PC-3 (cell line): Measurements from ENCODE around the gene MBD3. TPM values are rescaled to one million over a fixed set of nuclear protein-coding genes. Genes with fewer than 3 reads are reported as not detected.

Source experiments
- ATAC-seq: fragments of 200-7000 bp; cut with Tn5 transposase; 2 replicates; pipeline ENCODE4 v1.9.1; 2020; ENCODE audit warnings: mild to moderate bottlenecking, moderate library complexity
- BruUV-seq: library from RNA; stranded (reverse); fragments of 400-500 nt; replicated peaks from 2 replicates; lab custom pipeline; 2021; lab: Mats Ljungman, UMichigan
- CTCF ChIA-PET: fragments of 300-600 bp; sonication (Branson Sonifier 250); formaldehyde crosslinking; loops from one replicate; lab custom pipeline; 2022; ENCODE audit warnings: antibody characterized with exemption; lab: Charles Lee
- POLR2A ChIA-PET: fragments of 300-600 bp; sonication (Branson Sonifier 250); formaldehyde crosslinking; loops from one replicate; lab custom pipeline; 2022; ENCODE audit warnings: antibody characterized with exemption; ENCODE audit not compliant: unreplicated experiment; lab: Charles Lee
- DNase-seq: peaks from one replicate; pipeline ENCODE4 v3.0.0-alpha.2; 2015
- H2AFZ ChIP-seq: fragments of 300-600 bp; sonication (generic); 2 replicates; pipeline ENCODE4 v1.6.0; 2016; ENCODE audit warnings: antibody characterized with exemption, low read length
- H3F3A ChIP-seq: fragments of 300-600 bp; sonication (generic); one replicate; pipeline ENCODE4 v1.6.0; 2017; ENCODE audit warnings: antibody characterized with exemption, low read length, control low read depth, mild to moderate bottlenecking; ENCODE audit not compliant: unreplicated experiment
- H3K27ac ChIP-seq: fragments of 300-600 bp; sonication (generic); 2 replicates; pipeline ENCODE4 v1.5.1; 2016; ENCODE audit warnings: mild to moderate bottlenecking, low read length
- H3K27me3 ChIP-seq: fragments of 300-600 bp; sonication (generic); 2 replicates; pipeline ENCODE4 v1.6.1; 2016; ENCODE audit warnings: low read length, mixed read lengths
- H3K36me3 ChIP-seq: fragments of 300-600 bp; sonication (generic); 2 replicates; pipeline ENCODE4 v1.6.1; 2016; ENCODE audit warnings: low read depth, mixed run types, low read length, mixed read lengths
- H3K4me1 ChIP-seq: fragments of 300-600 bp; sonication (generic); 2 replicates; pipeline ENCODE4 v1.5.1; 2016; ENCODE audit warnings: low read length; ENCODE audit not compliant: insufficient read depth
- H3K4me2 ChIP-seq: fragments of 300-600 bp; sonication (generic); 2 replicates; pipeline ENCODE4 v1.6.0; 2016; ENCODE audit warnings: low read length
- H3K4me3 ChIP-seq: fragments of 300-600 bp; sonication (generic); 2 replicates; pipeline ENCODE4 v1.5.1; 2016; ENCODE audit warnings: mild to moderate bottlenecking, low read length, mixed read lengths
- H3K79me2 ChIP-seq: fragments of 300-600 bp; sonication (generic); 2 replicates; pipeline ENCODE4 v1.6.1; 2017; ENCODE audit warnings: low read length, mixed read lengths
- H3K9ac ChIP-seq: fragments of 300-600 bp; sonication (generic); 2 replicates; pipeline ENCODE4 v1.6.0; 2016; ENCODE audit warnings: mild to moderate bottlenecking, low read length
- H3K9me2 ChIP-seq: fragments of 300-600 bp; sonication (generic); replicated peaks from 2 replicates; pipeline ENCODE4 v1.6.1; 2016; ENCODE audit warnings: mixed run types, low read length, mixed read lengths
- H3K9me3 ChIP-seq: fragments of 300-600 bp; sonication (generic); 2 replicates; pipeline ENCODE4 v1.6.1; 2016; ENCODE audit warnings: low read length, mixed read lengths
- H4K20me1 ChIP-seq: fragments of 300-600 bp; sonication (generic); 2 replicates; pipeline ENCODE4 v1.6.1; 2016; ENCODE audit warnings: low read length, mixed read lengths
- CTCF ChIP-seq: fragments of 300-600 bp; sonication (generic); conservative IDR thresholded peaks from 2 replicates; pipeline ENCODE4 v1.5.1; 2017; ENCODE audit warnings: antibody characterized with exemption, low read depth, mild to moderate bottlenecking, low read length
- EZH2 ChIP-seq: fragments of 300-600 bp; sonication (generic); IDR thresholded peaks from one replicate; pipeline ENCODE4 v1.6.1; 2017; ENCODE audit warnings: antibody characterized with exemption, mild to moderate bottlenecking, low read length; ENCODE audit not compliant: unreplicated experiment
- EZH2phosphoT487 ChIP-seq: fragments of 300-600 bp; sonication (generic); IDR thresholded peaks from 2 replicates; pipeline ENCODE4 v1.6.1; 2018; ENCODE audit warnings: mild to moderate bottlenecking, antibody characterized with exemption, low read length, borderline replicate concordance
- intact Hi-C: fragments of 100-400 bp; cut with micrococcal nuclease; formaldehyde crosslinking; loops from 2 replicates; pipeline ENCODE4 v1.9.0; 2023
- total RNA-seq: library from RNA; depleted of rRNA; stranded (reverse); fragments of >200 nt; gene quantifications from 2 replicates; pipeline ENCODE4 v1.2.3, GENCODE V29; 2014

MBD3 gene
- total RNA-seq, 1 experiment from 2014 or later = 131 TPM

DNA sequence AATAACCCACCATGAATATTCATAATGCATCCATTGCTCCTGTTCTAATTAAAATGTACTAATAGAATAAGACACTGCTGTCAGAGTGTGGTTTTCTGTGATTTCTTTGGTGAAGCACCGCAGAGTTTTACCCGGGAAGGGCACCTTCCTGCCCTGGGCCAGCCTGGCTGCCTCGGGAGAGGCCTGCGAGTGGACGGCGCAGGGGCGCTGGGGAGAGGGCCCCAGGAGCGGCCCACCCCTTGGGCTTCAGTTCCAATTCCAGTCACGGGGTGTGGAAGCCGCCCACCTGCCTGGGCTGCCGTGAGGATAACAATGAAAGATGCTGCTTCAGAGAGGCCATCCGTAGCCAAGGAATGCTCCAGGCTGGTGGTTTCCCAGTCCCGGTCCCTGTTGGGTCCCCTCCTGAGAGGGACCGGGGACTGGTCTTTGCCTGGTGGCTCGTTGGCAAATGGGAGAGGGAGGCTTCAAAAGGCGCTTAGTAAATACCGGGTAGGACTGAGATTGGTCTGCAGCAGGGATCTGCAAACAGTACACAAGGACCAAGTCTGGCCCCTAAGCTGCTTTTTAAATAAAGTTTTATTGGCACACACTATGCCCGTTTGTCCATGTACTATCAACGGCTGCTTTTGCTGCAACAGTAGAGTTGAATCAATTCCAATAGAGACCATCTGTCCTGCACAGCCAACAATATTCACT lies 41.7 kb upstream of the MBD3 start:
- POLR2A ChIA-PET = no interaction called here
- BruUV-seq = no TSS peak
- no peaks in the 10 kb centered on the region for H3K27me3 ChIP-seq
- no peak overlapping the region for H3K27ac ChIP-seq
- intact Hi-C loops = no loop called here
- H3F3A ChIP-seq = no peaks in the 10 kb centered on the region
- peaks cover 13% of the 10 kb centered on the region for H3K36me3 ChIP-seq
- TF ChIP-seq CTCF (no peak), EZH2 (no peak), EZH2phosphoT487 (no peak)
- no peaks in the 10 kb centered on the region for H3K9me3 ChIP-seq
- DNase-seq (no peak), ATAC-seq (no peak)
- H3K79me2 ChIP-seq = no peaks in the 10 kb centered on the region
- CTCF ChIA-PET = no interaction called here
- no peak overlapping the region for H3K4me3 ChIP-seq
- H2AFZ ChIP-seq = no peak overlapping the region
- H3K4me1 ChIP-seq = no peaks in the 10 kb centered on the region
- H4K20me1 ChIP-seq = no peaks in the 10 kb centered on the region
- no peaks in the 10 kb centered on the region for H3K9me2 ChIP-seq
- H3K4me2 ChIP-seq = no peak overlapping the region
- H3K9ac ChIP-seq = no peak overlapping the region

- BruUV-seq = no TSS peak
- H3F3A ChIP-seq = no peaks in the 10 kb centered on the region
- no peak overlapping the region for H3K9ac ChIP-seq
- H3K4me3 ChIP-seq = no peak overlapping the region
- H4K20me1 ChIP-seq = no peaks in the 10 kb centered on the region
- ChIA-PET CTCF (no interaction called here), POLR2A (no interaction called here)
- H3K79me2 ChIP-seq = no peaks in the 10 kb centered on the region
- no peaks in the 10 kb centered on the region for H3K9me3 ChIP-seq
- H3K4me2 ChIP-seq = no peak overlapping the region
- ATAC-seq = no peak
- H3K27ac ChIP-seq = no peak overlapping the region
- H2AFZ ChIP-seq = no peak overlapping the region
- no peaks in the 10 kb centered on the region for H3K27me3 ChIP-seq
- H3K36me3 ChIP-seq = peaks cover 7% of the 10 kb centered on the region
- H3K4me1 ChIP-seq = no peaks in the 10 kb centered on the region
- TF ChIP-seq CTCF (no peak), EZH2 (no peak), EZH2phosphoT487 (no peak)
- intact Hi-C loops = no loop called here
- no peak for DNase-seq
- no peaks in the 10 kb centered on the region for H3K9me2 ChIP-seq
Measured at GRCh38 chr19:1633269-1633826, 40.7 kb upstream of the MBD3 start.
